SK-N-SH (cell line): ENCODE results near the gene SLC6A8. TPM values are rescaled to one million over a fixed set of nuclear protein-coding genes. Genes with fewer than 3 reads are reported as not detected.

Experiments
- CTCF ChIA-PET: fragments of 300-600, 350-600 bp; formaldehyde crosslinking; extraction: SDS; loops from one replicate; lab custom pipeline; 2021; lab: Yijun Ruan, JAX
- POLR2A ChIA-PET: fragments of 350-600 bp; sonication (Branson Sonifier 250); formaldehyde crosslinking; extraction: SDS; loops from one replicate; lab custom pipeline; 2020; ENCODE audit warnings: antibody characterized with exemption, inconsistent platforms; lab: Yijun Ruan, JAX
- DNase-seq: peaks from one replicate; pipeline ENCODE4 v3.0.0; 2012
- H2AFZ ChIP-seq: fragments of 200-600 bp; sonication (generic); 2 replicates; pipeline ENCODE4 v1.8.1; 2016; ENCODE audit warnings: antibody characterized with exemption, mild to moderate bottlenecking, low read depth
- H3F3A ChIP-seq: fragments of 200-600 bp; sonication (generic); replicated peaks from 2 replicates; pipeline ENCODE3; 2016; ENCODE audit warnings: antibody characterized with exemption, mild to moderate bottlenecking; ENCODE audit not compliant: insufficient read depth
- H3K27ac ChIP-seq, 2 experiments: fragments of 200-500 bp in 1 of 2; fragments of 200-600 bp in 1 of 2; sonication (Bioruptor generic) in 1 of 2; sonication (generic), shearing (Covaris generic) in 1 of 2; 2 replicates each; pipeline versions ENCODE4 v1.5.1 to v1.6.1; 2014 to 2016; ENCODE audit warnings: low read depth in 2 of 2, inconsistent platforms in 1 of 2, low read length in 1 of 2, mild to moderate bottlenecking in 1 of 2, mixed read lengths in 1 of 2
- H3K27me3 ChIP-seq: fragments of 200-600 bp; sonication (generic), shearing (Covaris generic); 2 replicates; pipeline ENCODE4 v1.6.1; 2016; ENCODE audit warnings: mixed run types; ENCODE audit not compliant: insufficient read depth
- H3K36me3 ChIP-seq, 2 experiments: fragments of 200-500 bp in 1 of 2; fragments of 200-600 bp in 1 of 2; sonication (Bioruptor generic) in 1 of 2; sonication (generic) in 1 of 2; replicated peaks in 1 of 2; 2 replicates each; pipeline versions ENCODE3 to v1.5.1; 2014 to 2016; ENCODE audit warnings: low read length in 1 of 2, mild to moderate bottlenecking in 1 of 2; ENCODE audit not compliant: insufficient read depth in 2 of 2, control insufficient read depth in 1 of 2
- H3K4me1 ChIP-seq, 2 experiments: fragments of 200-500 bp in 1 of 2; fragments of 200-600 bp in 1 of 2; sonication (Bioruptor generic) in 1 of 2; sonication (generic), shearing (Covaris generic) in 1 of 2; 2 replicates each; pipeline versions ENCODE4 v1.5.1 to v1.6.1; 2014 to 2016; ENCODE audit warnings: low read depth in 1 of 2, low read length in 1 of 2, mixed run types in 1 of 2; ENCODE audit not compliant: insufficient read depth in 2 of 2, control insufficient read depth in 1 of 2
- H3K4me2 ChIP-seq: fragments of 200-600 bp; sonication (generic), shearing (Covaris generic); 2 replicates; pipeline ENCODE4 v1.6.1; 2017; ENCODE audit warnings: mixed run types
- H3K4me3 ChIP-seq, 2 experiments: fragments of 200-500 bp in 1 of 2; fragments of 200-600 bp in 1 of 2; sonication (Bioruptor generic) in 1 of 2; sonication (generic), shearing (Covaris generic) in 1 of 2; 2 replicates each; pipeline versions ENCODE4 v1.5.1 to v1.8.1; 2014 to 2016; ENCODE audit warnings: low read depth in 2 of 2, inconsistent platforms in 1 of 2, low read length in 1 of 2, mild to moderate bottlenecking in 1 of 2, mixed read lengths in 1 of 2, moderate library complexity in 1 of 2
- H3K79me2 ChIP-seq: fragments of 200-600 bp; sonication (generic); 2 replicates; pipeline ENCODE4 v1.8.1; 2017; ENCODE audit warnings: mild to moderate bottlenecking; ENCODE audit not compliant: insufficient read depth
- H3K9ac ChIP-seq: fragments of 200-600 bp; sonication (generic); 2 replicates; pipeline ENCODE4 v1.6.1; 2017; ENCODE audit warnings: mixed run types
- H3K9me2 ChIP-seq: fragments of 200-600 bp; sonication (generic); 2 replicates; pipeline ENCODE4 v1.6.1; 2017; ENCODE audit warnings: mixed run types
- H3K9me3 ChIP-seq: fragments of 200-600 bp; sonication (generic); 2 replicates; pipeline ENCODE4 v1.6.1; 2017; ENCODE audit warnings: mixed run types, mild to moderate bottlenecking, moderate library complexity
- H4K20me1 ChIP-seq: fragments of 200-600 bp; sonication (generic); 2 replicates; pipeline ENCODE4 v1.6.1; 2017; ENCODE audit warnings: mild to moderate bottlenecking, mixed run types; ENCODE audit not compliant: insufficient read depth
- CHD2 ChIP-seq: fragments of 150-350 bp; IDR thresholded peaks from 2 replicates; pipeline ENCODE4 v1.6.1; 2018; ENCODE audit warnings: low read length; ENCODE audit not compliant: partially characterized antibody
- CTCF ChIP-seq: fragments of 200-600 bp; sonication (generic); IDR thresholded peaks from 2 replicates; pipeline ENCODE4 v1.6.1; 2017; ENCODE audit warnings: antibody characterized with exemption, mild to moderate bottlenecking, moderate library complexity
- ELF1 ChIP-seq: IDR thresholded peaks from 2 replicates; pipeline ENCODE4 v1.4.0; 2012
- EP300 ChIP-seq, 2 experiments: IDR thresholded peaks; 2 replicates each; pipeline versions ENCODE4 v1.4.0 to v1.6.1; 2012; ENCODE audit warnings: borderline replicate concordance in 1 of 2, low read depth in 1 of 2, low read length in 1 of 2
- FOSL2 ChIP-seq: IDR thresholded peaks from 2 replicates; pipeline ENCODE4 v1.4.0; 2012; ENCODE audit warnings: low read depth, mild to moderate bottlenecking, moderate library complexity, borderline replicate concordance
- FOXJ3 ChIP-seq: sonication (generic); formaldehyde crosslinking; IDR thresholded peaks from 2 replicates; pipeline ENCODE4 v1.5.1; 2020; ENCODE audit warnings: mild to moderate bottlenecking, missing genetic modification reagents
- FOXM1 ChIP-seq: IDR thresholded peaks from 2 replicates; pipeline ENCODE4 v1.4.0; 2012; ENCODE audit warnings: low read depth, mild to moderate bottlenecking
- MEF2A ChIP-seq: IDR thresholded peaks from 2 replicates; pipeline ENCODE4 v1.4.0; 2012; ENCODE audit warnings: low read depth, borderline replicate concordance
- NFIC ChIP-seq: IDR thresholded peaks from 2 replicates; pipeline ENCODE4 v1.4.0; 2012; ENCODE audit warnings: borderline replicate concordance
- NRF1 ChIP-seq: IDR thresholded peaks from 2 replicates; pipeline ENCODE4 v1.6.1; 2012; ENCODE audit warnings: low read depth, mild to moderate bottlenecking, low read length
- POLR2AphosphoS5 ChIP-seq: IDR thresholded peaks from 2 replicates; pipeline ENCODE4 v1.6.1; 2012; ENCODE audit warnings: low read depth, low read length
- RAD21 ChIP-seq: IDR thresholded peaks from 2 replicates; pipeline ENCODE4 v1.6.1; 2012; ENCODE audit warnings: mild to moderate bottlenecking, low read length
- RCOR1 ChIP-seq: fragments of 150-350 bp; IDR thresholded peaks from 2 replicates; pipeline ENCODE4 v1.6.1; 2017; ENCODE audit warnings: antibody characterized with exemption, low read length
- REST ChIP-seq: IDR thresholded peaks from 2 replicates; pipeline ENCODE4 v1.6.1; 2012; ENCODE audit warnings: mild to moderate bottlenecking, low read depth, low read length, moderate library complexity
- RXRA ChIP-seq: IDR thresholded peaks from 2 replicates; pipeline ENCODE4 v1.4.0; 2012; ENCODE audit warnings: low read depth, mild to moderate bottlenecking, borderline replicate concordance
- SMC3 ChIP-seq: IDR thresholded peaks from 2 replicates; pipeline ENCODE4 v1.6.1; 2012; ENCODE audit warnings: low read depth, low read length, improper control_type of control experiment
- TAF1 ChIP-seq: IDR thresholded peaks from 2 replicates; pipeline ENCODE4 v1.6.1; 2012; ENCODE audit warnings: low read depth, mild to moderate bottlenecking, low read length, moderate library complexity, borderline replicate concordance
- WGBS: methylation state at CpG from one replicate; pipeline ENCODE4 v1.1.6; 2017; ENCODE audit warnings: low lambda C conversion rate; 5-methylcytosine and 5-hydroxymethylcytosine counted together
- polyA plus RNA-seq, 3 experiments: library from polyadenylated mRNA; depleted of rRNA; stranded (reverse); fragments of >200 nt; gene quantifications; 2 replicates each; pipeline ENCODE4 v1.2.3, GENCODE V29; 2012
- TF ChIP-seq, protein P1 (sequence below): IDR thresholded peaks from 2 replicates; pipeline ENCODE4; 2012
- TF ChIP-seq, protein P2 (sequence below): fragments of 150-350 bp; IDR thresholded peaks from 2 replicates; pipeline ENCODE4 v1.6.1; 2017; ENCODE audit warnings: antibody characterized with exemption, low read length, low read depth, borderline replicate concordance

Gene SLC6A8
- polyA plus RNA-seq, 1 of the 3 experiments (the other 2 are of a cell fraction) = 30.8 TPM

DNA sequence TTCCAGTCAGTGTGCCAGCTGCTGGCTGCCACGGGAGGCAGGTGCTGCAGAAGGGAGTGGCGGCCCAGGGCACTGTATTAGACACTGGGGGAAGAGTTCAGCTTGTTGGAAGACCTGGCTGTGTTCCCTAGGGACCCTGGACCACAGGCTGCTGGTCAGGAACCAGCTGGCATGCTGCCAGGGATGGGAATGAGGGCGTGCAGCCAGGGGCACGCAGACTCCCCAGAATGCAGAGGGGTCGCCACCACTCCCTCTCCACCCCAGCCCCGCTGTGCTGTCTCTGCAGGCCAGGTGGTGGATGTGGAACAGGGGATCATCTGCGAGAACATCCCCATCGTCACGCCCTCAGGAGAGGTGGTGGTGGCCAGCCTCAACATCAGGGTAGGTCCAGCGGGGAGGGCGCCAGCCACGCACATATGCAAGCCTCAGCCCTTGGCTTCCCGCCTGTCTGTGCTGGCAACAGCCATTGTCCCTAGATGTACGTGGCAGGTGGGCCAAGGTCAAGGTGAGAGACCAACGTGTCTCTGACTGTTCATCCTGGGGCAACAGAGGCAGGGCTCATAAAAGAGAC lies 49.2 kb downstream of the SLC6A8 start:
- no peaks in the 10 kb centered on the region for H3K9me3 ChIP-seq
- peaks cover 0 to 7% of the 10 kb centered on the region in 2 experiments; a peak in 1 of 4 replicates for H3K4me1 ChIP-seq
- WGBS = 50% methylated on average over 2 of the region's 15 CpGs
- H2AFZ ChIP-seq = no peak overlapping the region
- H3K9ac ChIP-seq = no peak overlapping the region
- POLR2A ChIA-PET = no interaction called here
- no peak overlapping the region for H3K4me2 ChIP-seq
- TF ChIP-seq RCOR1 (no peak), REST (no peak), FOSL2 (no peak), RAD21 (no peak), NFIC (no peak), POLR2AphosphoS5 (no peak), ELF1 (no peak), FOXM1 (no peak), NRF1 (no peak), CTCF (no peak), SMC3 (no peak), MEF2A (no peak), CHD2 (no peak), TAF1 (no peak), RXRA (no peak), EP300 (IDR thresholded peaks at IDR 0.05; ENCODE audit: borderline replicate concordance in 1 of 2, low read depth in 1 of 2, low read length in 1 of 2) (no peak), FOXJ3 (CRISPR knock-in tag) (no peak)
- TF ChIP-seq, protein P1, sequence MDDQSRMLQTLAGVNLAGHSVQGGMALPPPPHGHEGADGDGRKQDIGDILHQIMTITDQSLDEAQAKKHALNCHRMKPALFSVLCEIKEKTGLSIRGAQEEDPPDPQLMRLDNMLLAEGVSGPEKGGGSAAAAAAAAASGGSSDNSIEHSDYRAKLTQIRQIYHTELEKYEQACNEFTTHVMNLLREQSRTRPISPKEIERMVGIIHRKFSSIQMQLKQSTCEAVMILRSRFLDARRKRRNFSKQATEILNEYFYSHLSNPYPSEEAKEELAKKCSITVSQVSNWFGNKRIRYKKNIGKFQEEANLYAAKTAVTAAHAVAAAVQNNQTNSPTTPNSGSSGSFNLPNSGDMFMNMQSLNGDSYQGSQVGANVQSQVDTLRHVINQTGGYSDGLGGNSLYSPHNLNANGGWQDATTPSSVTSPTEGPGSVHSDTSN = no peak
- TF ChIP-seq, protein P2, sequence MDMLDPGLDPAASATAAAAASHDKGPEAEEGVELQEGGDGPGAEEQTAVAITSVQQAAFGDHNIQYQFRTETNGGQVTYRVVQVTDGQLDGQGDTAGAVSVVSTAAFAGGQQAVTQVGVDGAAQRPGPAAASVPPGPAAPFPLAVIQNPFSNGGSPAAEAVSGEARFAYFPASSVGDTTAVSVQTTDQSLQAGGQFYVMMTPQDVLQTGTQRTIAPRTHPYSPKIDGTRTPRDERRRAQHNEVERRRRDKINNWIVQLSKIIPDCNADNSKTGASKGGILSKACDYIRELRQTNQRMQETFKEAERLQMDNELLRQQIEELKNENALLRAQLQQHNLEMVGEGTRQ = no peak
- H4K20me1 ChIP-seq = no peaks in the 10 kb centered on the region
- peaks cover 0 to 4% of the 10 kb centered on the region in 2 experiments for H3K36me3 ChIP-seq
- peak; percentile 53 for DNase-seq
- no peaks in the 10 kb centered on the region for H3K9me2 ChIP-seq
- no peak overlapping the region for H3K4me3 ChIP-seq
- CTCF ChIA-PET = no interaction called here
- no peaks in the 10 kb centered on the region for H3F3A ChIP-seq
- H3K27ac ChIP-seq = no peak overlapping the region
- H3K79me2 ChIP-seq = no peaks in the 10 kb centered on the region
- H3K27me3 ChIP-seq = no peaks in the 10 kb centered on the region; the same call in none of the 2 replicates
